Activated T-cell treated with anti-CD3 and anti-CD28 coated beads for 4 hours (primary cell): Measurements from ENCODE around the gene TBC1D16.

Experiments
- DNase-seq: peaks from one replicate; pipeline ENCODE4 v3.0.0-alpha.2; 2020

The TBC1D16 gene

GRCh38 chr17:80024206-80024972, 11.3 kb downstream of the TBC1D16 start:
- no peak for DNase-seq

GRCh38 chr17:80023481-80024205, 12.0 kb downstream of the TBC1D16 start:
- no peak for DNase-seq

GRCh38 chr17:80021600-80021999, 14.1 kb downstream of the TBC1D16 start:
- no peak for DNase-seq

GRCh38 chr17:80018917-80019651, 16.6 kb downstream of the TBC1D16 start:
- DNase-seq = no peak

- no peak for DNase-seq
These were observed 18.3 kb downstream of the TBC1D16 start for GRCh38 chr17:80017226-80018010.

- DNase-seq = no peak
These were observed 22.6 kb downstream of the TBC1D16 start for GRCh38 chr17:80012765-80013741.

GRCh38 chr17:80011989-80012555, 23.6 kb downstream of the TBC1D16 start:
- DNase-seq = no peak

GRCh38 chr17:80010283-80010858, 25.3 kb downstream of the TBC1D16 start:
- DNase-seq = no peak

GRCh38 chr17:80009391-80010282, 26.0 kb downstream of the TBC1D16 start:
- no peak for DNase-seq

- no peak for DNase-seq
These were observed 26.8 kb downstream of the TBC1D16 start for GRCh38 chr17:80008848-80009247.

GRCh38 chr17:80008383-80008840, 27.3 kb downstream of the TBC1D16 start:
- DNase-seq = peak; percentile 62

GRCh38 chr17:80007939-80008338, 27.7 kb downstream of the TBC1D16 start:
- no peak for DNase-seq

GRCh38 chr17:80006811-80007752, 28.6 kb downstream of the TBC1D16 start:
- no peak for DNase-seq

GRCh38 chr17:80006339-80006720, 29.3 kb downstream of the TBC1D16 start:
- no peak for DNase-seq

- DNase-seq = peak; percentile 31
These were observed 30.0 kb downstream of the TBC1D16 start for GRCh38 chr17:80005360-80006338.

- no peak for DNase-seq
These were observed 31.7 kb downstream of the TBC1D16 start for GRCh38 chr17:80003969-80004368.
